Activated CD8-positive, alpha-beta T cell treated with anti-CD3 and anti-CD28 coated beads for 36 hours (primary cell): ENCODE measurements around the gene NRG3. TPM values are rescaled to one million over a fixed set of nuclear protein-coding genes. Genes with fewer than 3 reads are reported as not detected.

Experiments
- ATAC-seq: fragments of 200-7000 bp; cut with Tn5 transposase; one replicate; pipeline ENCODE4 v1.10.0; 2021; ENCODE audit warnings: mild to moderate bottlenecking, moderate library complexity
- CTCF ChIA-PET: fragments of 350-600 bp; sonication (Branson Sonifier 250); formaldehyde crosslinking; loops from one replicate; lab custom pipeline; 2021; ENCODE audit warnings: antibody characterized with exemption; lab: Charles Lee
- POLR2A ChIA-PET: fragments of 350-600 bp; sonication (Branson Sonifier 250); formaldehyde crosslinking; loops from one replicate; lab custom pipeline; 2021; ENCODE audit warnings: antibody characterized with exemption; lab: Charles Lee
- DNase-seq: peaks from one replicate; pipeline ENCODE4 v3.0.0-alpha.2; 2020
- H3K27ac Mint-ChIP-seq: one replicate; pipeline ENCODE4 v1.8.0; 2021; ENCODE audit warnings: mild to moderate bottlenecking, mixed read lengths
- H3K27me3 Mint-ChIP-seq: one replicate; pipeline ENCODE4 v1.8.0; 2021; ENCODE audit warnings: mixed read lengths
- H3K36me3 Mint-ChIP-seq: one replicate; pipeline ENCODE4 v1.8.0; 2021; ENCODE audit warnings: low read depth, mixed read lengths
- H3K4me1 Mint-ChIP-seq: one replicate; pipeline ENCODE4 v1.8.0; 2021; ENCODE audit warnings: low read depth, mixed read lengths
- H3K4me3 Mint-ChIP-seq: one replicate; pipeline ENCODE4 v1.8.0; 2021; ENCODE audit warnings: mild to moderate bottlenecking, moderate library complexity, mixed read lengths
- H3K9me3 Mint-ChIP-seq: one replicate; pipeline ENCODE4 v1.8.0; 2021; ENCODE audit warnings: mixed read lengths
- CTCF ChIP-seq: fragments of 200-600 bp; IDR thresholded peaks from one replicate; pipeline ENCODE4 v1.8.0; 2022; ENCODE audit warnings: antibody characterized with exemption, mild to moderate bottlenecking
- intact Hi-C: fragments of 100-400 bp; cut with micrococcal nuclease; formaldehyde crosslinking; loops from one replicate; pipeline ENCODE4 v1.10.0; 2022
- total RNA-seq, 2 experiments: library from RNA; stranded (reverse); gene quantifications; one replicate each; pipeline ENCODE4 v1.2.3, GENCODE V29; 2021

Gene NRG3
- total RNA-seq, 2 experiments from 2014 or later = not detected

- Mint-ChIP-seq H3K36me3 (no peaks in the 10 kb centered on the region), H3K9me3 (no peaks in the 10 kb centered on the region), H3K4me3 (no peak overlapping the region), H3K27me3 (no peaks in the 10 kb centered on the region), H3K4me1 (no peaks in the 10 kb centered on the region), H3K27ac (no peak overlapping the region)
- no peak for TF ChIP-seq CTCF
- ATAC-seq = no peak
- ChIA-PET CTCF (no interaction called here), POLR2A (no interaction called here)
- intact Hi-C loops = no loop called here
- DNase-seq = no peak
Measured at GRCh38 chr10:82396886-82397285, 521.9 kb downstream of the NRG3 start.

GRCh38 chr10:82397854-82398253, 522.9 kb downstream of the NRG3 start:
- TF ChIP-seq CTCF = no peak
- H3K27ac Mint-ChIP-seq = no peak overlapping the region
- ChIA-PET POLR2A (no interaction called here), CTCF (no interaction called here)
- H3K4me3 Mint-ChIP-seq = no peak overlapping the region
- DNase-seq (no peak), ATAC-seq (no peak)
- H3K36me3 Mint-ChIP-seq = no peaks in the 10 kb centered on the region
- no peaks in the 10 kb centered on the region for H3K9me3 Mint-ChIP-seq
- H3K27me3 Mint-ChIP-seq = no peaks in the 10 kb centered on the region
- intact Hi-C loops = no loop called here
- no peaks in the 10 kb centered on the region for H3K4me1 Mint-ChIP-seq

- H3K27ac Mint-ChIP-seq = no peak overlapping the region
- TF ChIP-seq CTCF = no peak
- peaks cover under 1% of the 10 kb centered on the region for H3K9me3 Mint-ChIP-seq
- CTCF ChIA-PET = no interaction called here
- DNase-seq (no peak), ATAC-seq (no peak)
- intact Hi-C loops = no loop called here
- POLR2A ChIA-PET = no interaction called here
- H3K4me1 Mint-ChIP-seq = no peaks in the 10 kb centered on the region
- no peaks in the 10 kb centered on the region for H3K36me3 Mint-ChIP-seq
- H3K4me3 Mint-ChIP-seq = no peak overlapping the region
- H3K27me3 Mint-ChIP-seq = no peaks in the 10 kb centered on the region
Measured at GRCh38 chr10:82399850-82400249, 524.9 kb downstream of the NRG3 start.

GRCh38 chr10:82400841-82401240, 525.8 kb downstream of the NRG3 start:
- Mint-ChIP-seq H3K36me3 (no peaks in the 10 kb centered on the region), H3K4me3 (no peak overlapping the region), H3K27ac (no peak overlapping the region), H3K9me3 (peaks cover 3% of the 10 kb centered on the region), H3K4me1 (no peaks in the 10 kb centered on the region), H3K27me3 (no peaks in the 10 kb centered on the region)
- intact Hi-C loops = no loop called here
- CTCF ChIA-PET = no interaction called here
- ATAC-seq (no peak), DNase-seq (no peak)
- TF ChIP-seq CTCF = no peak
- POLR2A ChIA-PET = interaction anchor here (1.3 kb wide), 1 partner anchor 10 kb away, joined by 4 read pairs; no protein-coding TSS in a partner anchor

- DNase-seq (no peak), ATAC-seq (no peak)
- CTCF ChIA-PET = no interaction called here
- Mint-ChIP-seq H3K27ac (no peak overlapping the region), H3K4me3 (no peak overlapping the region), H3K27me3 (no peaks in the 10 kb centered on the region), H3K36me3 (no peaks in the 10 kb centered on the region), H3K9me3 (peaks cover 3% of the 10 kb centered on the region), H3K4me1 (no peaks in the 10 kb centered on the region)
- no peak for TF ChIP-seq CTCF
- intact Hi-C loops = no loop called here
- POLR2A ChIA-PET = no interaction called here
Measured at GRCh38 chr10:82402906-82403401, 528.0 kb downstream of the NRG3 start.
